ENCODE results near the gene CAV1. TPM values are rescaled to one million over a fixed set of nuclear protein-coding genes. Genes with fewer than 3 reads are reported as not detected.

CAV1 gene
- total RNA-seq, 1 experiment from 2014 or later, result 20.2 TPM

DNA sequence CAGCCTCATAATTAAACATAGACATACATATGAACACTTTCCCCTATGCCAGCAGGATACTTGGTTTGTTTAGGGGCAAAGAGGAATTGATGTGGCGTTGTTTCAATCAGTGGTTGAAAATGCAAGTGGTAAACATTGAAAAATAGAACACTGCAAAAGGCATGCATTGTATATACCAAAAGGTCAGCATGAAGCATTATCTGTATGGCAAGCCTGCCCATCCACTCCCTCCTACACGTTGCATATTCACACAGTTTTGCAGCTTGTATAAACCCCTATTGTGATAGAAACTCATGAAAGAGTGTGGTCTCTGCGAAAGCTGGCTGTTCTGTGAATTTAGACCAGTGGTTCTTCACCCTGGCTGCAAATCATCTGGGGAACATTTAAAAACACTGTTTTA is 17.1 kb downstream of the CAV1 start:
- no peaks in the 10 kb centered on the region for H3K4me1 Mint-ChIP-seq
- Histone ChIP-seq H3K23ac (ENCODE audit: insufficient read length, low read depth, low read length) (no peak overlapping the region), H3K79me1 (ENCODE audit: insufficient read depth, low read depth, low read length, poor library complexity, severe bottlenecking) (no peaks in the 10 kb centered on the region), H3K79me2 (ENCODE audit: insufficient read depth, low read length) (no peaks in the 10 kb centered on the region), H3K14ac (ENCODE audit: insufficient read depth, low read length) (no peak overlapping the region), H3K18ac (ENCODE audit: insufficient read length, low read depth, low read length) (no peak overlapping the region), H3K4me2 (ENCODE audit: insufficient read depth, insufficient read length, low read length) (no peak overlapping the region), H3K27me3 (ENCODE audit: insufficient read depth, low read length) (no peaks in the 10 kb centered on the region; the same call in 1 of the 2 replicates), H3K9me3 (ENCODE audit: control insufficient read depth, low read depth, low read length) (no peaks in the 10 kb centered on the region), H2AFZ (ENCODE audit: low read length) (no peak overlapping the region), H4K8ac (replicated peaks; ENCODE audit: insufficient read length, low read depth, low read length) (no peak overlapping the region), H2BK12ac (ENCODE audit: insufficient read length, low read depth, low read length) (no peak overlapping the region), H4K5ac (ENCODE audit: insufficient read length, low read depth, low read length) (no peak overlapping the region), H3K4ac (ENCODE audit: low read depth, low read length) (no peak overlapping the region), H3K9ac (ENCODE audit: extremely low read depth, insufficient read length, low read length) (no peak overlapping the region), H2AK5ac (ENCODE audit: insufficient read length, low read length) (no peak overlapping the region), H2BK15ac (ENCODE audit: low read depth, low read length) (no peak overlapping the region), H3K23me2 (ENCODE audit: insufficient read length, low read depth, low read length, poor library complexity, severe bottlenecking) (no peaks in the 10 kb centered on the region), H3K27ac (ENCODE audit: insufficient read length, low read depth, low read length) (no peak overlapping the region), H4K20me1 (ENCODE audit: control insufficient read depth, insufficient read depth, insufficient read length) (no peaks in the 10 kb centered on the region), H3T11ph (ENCODE audit: low read length) (no peak overlapping the region), H2BK120ac (ENCODE audit: low read depth, low read length, poor library complexity, severe bottlenecking) (no peak overlapping the region), H2BK5ac (ENCODE audit: insufficient read length, low read length) (no peak overlapping the region), H2BK20ac (ENCODE audit: low read depth, low read length, poor library complexity, severe bottlenecking) (no peak overlapping the region), H3K56ac (ENCODE audit: insufficient read length, low read depth, low read length) (no peak overlapping the region), H3K4me1 (ENCODE audit: insufficient read depth, low read length) (no peaks in the 10 kb centered on the region), H4K91ac (ENCODE audit: insufficient read length, low read depth, low read length) (no peak overlapping the region)
- H3K9me3 Mint-ChIP-seq, result no peaks in the 10 kb centered on the region; a peak in 1 of 5 replicates
- H3K27ac Mint-ChIP-seq, result no peak overlapping the region; a peak in 1 of 7 replicates
- WGBS (ENCODE audit: extremely low coverage, insufficient read length, low lambda C conversion rate), result no CpG with 5 or more reads among the region's 3 CpGs
- H3K27me3 Mint-ChIP-seq (ENCODE audit: low read depth), result no peaks in the 10 kb centered on the region
- no peak overlapping the region for H3K4me3 Mint-ChIP-seq
- no peak for DNase-seq
- TF ChIP-seq, protein P1, sequence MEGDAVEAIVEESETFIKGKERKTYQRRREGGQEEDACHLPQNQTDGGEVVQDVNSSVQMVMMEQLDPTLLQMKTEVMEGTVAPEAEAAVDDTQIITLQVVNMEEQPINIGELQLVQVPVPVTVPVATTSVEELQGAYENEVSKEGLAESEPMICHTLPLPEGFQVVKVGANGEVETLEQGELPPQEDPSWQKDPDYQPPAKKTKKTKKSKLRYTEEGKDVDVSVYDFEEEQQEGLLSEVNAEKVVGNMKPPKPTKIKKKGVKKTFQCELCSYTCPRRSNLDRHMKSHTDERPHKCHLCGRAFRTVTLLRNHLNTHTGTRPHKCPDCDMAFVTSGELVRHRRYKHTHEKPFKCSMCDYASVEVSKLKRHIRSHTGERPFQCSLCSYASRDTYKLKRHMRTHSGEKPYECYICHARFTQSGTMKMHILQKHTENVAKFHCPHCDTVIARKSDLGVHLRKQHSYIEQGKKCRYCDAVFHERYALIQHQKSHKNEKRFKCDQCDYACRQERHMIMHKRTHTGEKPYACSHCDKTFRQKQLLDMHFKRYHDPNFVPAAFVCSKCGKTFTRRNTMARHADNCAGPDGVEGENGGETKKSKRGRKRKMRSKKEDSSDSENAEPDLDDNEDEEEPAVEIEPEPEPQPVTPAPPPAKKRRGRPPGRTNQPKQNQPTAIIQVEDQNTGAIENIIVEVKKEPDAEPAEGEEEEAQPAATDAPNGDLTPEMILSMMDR (conservative IDR thresholded peaks at IDR 0.05), result no peak
- peaks cover 0 to 3% (median 3%) of the 10 kb centered on the region in 3 experiments; a peak in 1 of 7 replicates for H3K36me3 Mint-ChIP-seq (ENCODE audit: insufficient read depth in 1 of 3, low read depth in 3 of 3)

Measured in H9 (cell line).